ENCODE measurements around the gene MDM2.

The MDM2 gene

DNA sequence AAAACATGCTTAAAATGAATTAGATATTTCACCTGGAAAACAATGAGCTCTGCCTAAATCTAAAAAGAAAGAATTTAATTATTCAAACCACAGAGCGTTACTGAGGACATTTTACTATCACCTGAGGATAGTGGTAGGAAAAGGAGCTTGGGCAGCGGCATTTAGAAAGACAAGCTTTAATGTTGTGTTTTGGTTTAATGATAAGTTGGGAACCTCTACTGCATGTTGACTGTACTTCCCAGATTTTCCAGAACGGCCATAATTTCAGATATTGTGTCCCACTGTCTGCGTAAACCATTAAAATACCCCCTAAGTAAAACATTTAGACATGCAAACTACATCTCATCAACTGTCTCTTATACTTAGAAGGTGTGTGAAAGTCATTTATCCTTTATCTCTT lies 69.6 kb downstream of the MDM2 start:
- POLR2A ChIA-PET = no interaction called here
- CTCF ChIA-PET = interaction anchor here (0.9 to 1.6 kb wide), 4 partner anchors 9 to 279 kb away, joined by 3 to 6 read pairs (median 3); no protein-coding TSS in a partner anchor
- TF ChIP-seq, protein P1, sequence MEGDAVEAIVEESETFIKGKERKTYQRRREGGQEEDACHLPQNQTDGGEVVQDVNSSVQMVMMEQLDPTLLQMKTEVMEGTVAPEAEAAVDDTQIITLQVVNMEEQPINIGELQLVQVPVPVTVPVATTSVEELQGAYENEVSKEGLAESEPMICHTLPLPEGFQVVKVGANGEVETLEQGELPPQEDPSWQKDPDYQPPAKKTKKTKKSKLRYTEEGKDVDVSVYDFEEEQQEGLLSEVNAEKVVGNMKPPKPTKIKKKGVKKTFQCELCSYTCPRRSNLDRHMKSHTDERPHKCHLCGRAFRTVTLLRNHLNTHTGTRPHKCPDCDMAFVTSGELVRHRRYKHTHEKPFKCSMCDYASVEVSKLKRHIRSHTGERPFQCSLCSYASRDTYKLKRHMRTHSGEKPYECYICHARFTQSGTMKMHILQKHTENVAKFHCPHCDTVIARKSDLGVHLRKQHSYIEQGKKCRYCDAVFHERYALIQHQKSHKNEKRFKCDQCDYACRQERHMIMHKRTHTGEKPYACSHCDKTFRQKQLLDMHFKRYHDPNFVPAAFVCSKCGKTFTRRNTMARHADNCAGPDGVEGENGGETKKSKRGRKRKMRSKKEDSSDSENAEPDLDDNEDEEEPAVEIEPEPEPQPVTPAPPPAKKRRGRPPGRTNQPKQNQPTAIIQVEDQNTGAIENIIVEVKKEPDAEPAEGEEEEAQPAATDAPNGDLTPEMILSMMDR (IDR thresholded peaks at IDR 0.05; ENCODE audit: control extremely low read depth, extremely low read depth, low read depth, missing control alignments) = no peak
- DNase-seq (ENCODE audit: extremely low spot score) = no peak

DNA sequence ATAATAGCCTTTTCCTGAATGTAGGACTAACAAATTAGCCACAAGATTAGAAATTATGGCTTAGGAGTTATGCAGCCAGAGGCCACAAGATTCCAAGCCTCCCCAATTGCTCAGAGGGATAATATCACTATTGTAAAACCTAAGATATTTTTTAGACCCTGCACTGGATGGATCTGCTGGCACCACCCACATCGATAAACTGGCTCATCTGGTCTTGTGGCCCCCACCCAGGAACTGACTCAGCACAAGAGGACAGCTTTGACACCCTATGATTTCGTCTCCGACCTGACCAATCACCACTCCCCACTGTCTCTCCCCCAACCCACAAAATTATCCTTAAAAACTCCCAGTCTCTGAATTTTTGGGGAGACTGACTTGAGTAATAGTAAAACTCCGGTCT lies 70.3 kb downstream of the MDM2 start:
- no peak for DNase-seq (ENCODE audit: extremely low spot score)
- TF ChIP-seq, protein P1 (IDR thresholded peaks at IDR 0.05; ENCODE audit: control extremely low read depth, extremely low read depth, low read depth, missing control alignments) = no peak
- POLR2A ChIA-PET = no interaction called here
- CTCF ChIA-PET = interaction anchor here (1.8 kb wide), 1 partner anchor 14 kb away, joined by 4 read pairs; no protein-coding TSS in a partner anchor

DNA sequence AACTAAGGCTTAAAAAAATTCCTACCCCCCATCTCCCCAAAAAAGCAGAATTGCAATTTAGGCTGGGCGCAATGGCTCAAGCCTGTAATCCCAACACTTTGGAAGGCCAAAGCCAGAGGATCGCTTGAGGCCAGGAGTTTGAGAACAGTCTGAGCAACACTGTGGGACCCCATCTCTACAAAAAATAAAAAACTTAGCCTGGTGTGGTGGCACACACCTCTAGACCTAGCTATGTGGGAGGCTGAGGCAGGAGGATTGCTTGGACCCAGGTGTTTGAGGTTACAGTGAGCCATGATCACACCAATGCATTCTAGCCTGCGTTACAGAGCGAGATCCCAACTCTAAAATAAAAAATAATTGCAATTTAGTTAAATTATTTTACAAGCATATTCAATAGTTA lies 70.9 kb downstream of the MDM2 start:
- CTCF ChIA-PET = interaction anchor here (1.8 kb wide), 1 partner anchor 13 kb away, joined by 4 read pairs; no protein-coding TSS in a partner anchor
- POLR2A ChIA-PET = no interaction called here
- DNase-seq (ENCODE audit: extremely low spot score) = no peak
- TF ChIP-seq, protein P1 (IDR thresholded peaks at IDR 0.05; ENCODE audit: control extremely low read depth, extremely low read depth, low read depth, missing control alignments) = no peak

DNA sequence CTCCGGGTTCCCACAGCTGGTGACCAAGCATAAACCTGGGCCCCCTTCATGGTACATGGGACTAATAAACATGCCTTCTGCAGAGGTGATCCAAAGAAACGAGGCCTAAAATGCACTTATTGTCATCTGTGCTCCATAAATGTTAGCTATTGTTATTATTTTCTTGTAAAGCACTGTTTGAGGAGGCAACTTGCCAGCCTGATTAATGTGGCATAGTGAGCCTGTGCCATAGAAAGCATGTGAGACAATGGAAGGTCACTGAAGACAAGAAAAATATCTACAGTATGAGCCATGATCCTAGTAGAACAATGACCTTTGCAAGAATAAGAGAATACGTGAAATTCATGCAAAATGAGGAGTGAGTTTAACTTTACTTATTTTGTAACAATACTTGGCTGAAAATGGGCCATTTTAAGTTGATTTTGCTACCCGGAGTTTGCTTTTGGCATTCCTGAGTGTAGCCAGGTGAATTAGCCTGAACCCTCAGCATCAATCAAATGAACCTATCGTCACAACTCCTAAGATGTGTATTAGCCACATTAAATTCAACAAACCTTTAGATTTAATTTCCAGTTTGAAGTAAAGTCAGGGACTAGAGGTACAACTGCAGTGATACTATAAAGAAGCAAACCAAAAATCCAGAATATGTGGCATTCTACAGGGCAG lies 72.8 kb downstream of the MDM2 start:
- CTCF ChIA-PET = interaction anchor here (1.5 kb wide), 1 partner anchor 16 kb away, joined by 3 read pairs; no protein-coding TSS in a partner anchor
- no peak for DNase-seq (ENCODE audit: extremely low spot score)
- POLR2A ChIA-PET = no interaction called here
- TF ChIP-seq, protein P1 (IDR thresholded peaks at IDR 0.05; ENCODE audit: control extremely low read depth, extremely low read depth, low read depth, missing control alignments) = no peak

DNA sequence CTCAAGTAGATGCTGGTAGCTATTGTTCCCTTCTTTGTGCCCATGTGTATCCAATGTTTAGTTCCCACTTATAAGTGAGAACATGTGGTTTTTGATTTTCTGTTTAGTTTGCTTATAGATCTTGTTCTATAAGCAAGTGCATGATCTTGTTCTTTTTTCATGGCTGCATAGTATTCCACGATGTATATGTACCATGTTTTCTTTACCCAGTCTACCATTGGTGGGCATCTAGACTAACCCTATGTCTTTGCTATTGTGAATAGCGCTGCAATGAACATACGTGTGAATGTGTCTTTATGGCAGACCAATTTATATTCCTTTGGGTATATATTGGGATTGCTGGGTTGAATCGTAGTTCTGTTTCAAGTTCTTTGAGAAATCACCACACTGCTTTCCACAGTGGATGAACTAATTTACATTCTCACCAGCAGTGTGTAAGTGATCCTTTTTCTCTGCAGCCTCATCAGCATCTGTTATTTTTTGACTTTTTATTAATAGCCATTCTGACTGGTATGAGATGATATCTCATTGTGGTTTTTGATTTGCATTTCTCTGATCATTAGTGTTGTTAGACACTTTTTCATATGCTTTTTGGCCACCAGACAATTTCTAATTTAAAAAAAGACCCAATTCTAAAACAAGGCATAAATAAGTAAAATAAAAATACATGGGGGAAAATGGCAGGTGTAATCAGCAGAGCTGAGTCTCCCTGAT lies 74.4 kb downstream of the MDM2 start:
- no peak for DNase-seq (ENCODE audit: extremely low spot score)
- ChIA-PET POLR2A (no interaction called here), CTCF (interaction anchor here (1.1 kb wide), 1 partner anchor 183 kb away, joined by 3 read pairs; no protein-coding TSS in a partner anchor)
- TF ChIP-seq, protein P1 (IDR thresholded peaks at IDR 0.05; ENCODE audit: control extremely low read depth, extremely low read depth, low read depth, missing control alignments) = no peak

DNA sequence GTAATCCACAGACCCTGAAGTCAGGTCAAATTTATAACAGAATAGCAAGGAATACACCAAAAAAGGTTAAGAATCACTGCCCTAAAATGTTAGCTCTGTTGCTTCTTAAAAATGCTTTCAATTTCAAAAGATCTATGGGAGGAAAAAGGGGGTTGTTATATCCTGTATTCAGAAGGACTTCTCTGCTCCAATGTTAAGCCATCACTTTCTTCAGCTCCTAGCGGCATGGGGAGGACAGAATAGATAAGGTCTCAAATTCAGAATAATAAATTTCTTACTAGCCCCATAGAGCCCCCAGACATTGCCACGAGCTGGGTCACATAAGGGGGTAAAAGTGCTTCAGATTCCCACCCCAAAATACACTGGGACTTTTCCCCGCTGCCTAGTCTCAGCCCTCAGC lies 75.2 kb downstream of the MDM2 start:
- ChIA-PET CTCF (interaction anchor here (1.1 to 1.6 kb wide), 2 partner anchors 13 to 182 kb away, joined by 3 to 4 read pairs; no protein-coding TSS in a partner anchor), POLR2A (no interaction called here)
- no peak for DNase-seq (ENCODE audit: extremely low spot score)
- TF ChIP-seq, protein P1 (IDR thresholded peaks at IDR 0.05; ENCODE audit: control extremely low read depth, extremely low read depth, low read depth, missing control alignments) = no peak

Data from GM10248 (cell line).